ENCODE results near the gene CAV3.

DNA sequence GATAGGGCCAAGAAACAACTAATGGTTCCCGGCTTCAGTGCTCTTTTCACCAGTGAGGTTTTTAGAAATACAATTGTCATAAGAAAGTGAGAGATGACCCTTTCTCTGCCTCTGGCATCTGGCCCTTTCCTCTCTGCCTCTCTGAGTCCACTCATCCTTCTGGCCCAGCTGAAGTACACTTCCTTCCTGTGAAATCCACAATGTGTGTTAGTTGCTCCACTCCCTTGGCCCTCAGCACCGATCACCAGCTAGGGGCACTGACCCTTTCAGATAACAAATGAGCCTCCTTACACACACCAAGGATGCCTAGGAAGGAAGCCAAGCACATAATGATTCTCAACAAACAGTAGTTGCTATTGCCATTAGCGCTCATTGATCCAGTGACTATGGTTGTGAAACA lies 2.9 kb upstream of the CAV3 start:
- TF ChIP-seq, protein P1, sequence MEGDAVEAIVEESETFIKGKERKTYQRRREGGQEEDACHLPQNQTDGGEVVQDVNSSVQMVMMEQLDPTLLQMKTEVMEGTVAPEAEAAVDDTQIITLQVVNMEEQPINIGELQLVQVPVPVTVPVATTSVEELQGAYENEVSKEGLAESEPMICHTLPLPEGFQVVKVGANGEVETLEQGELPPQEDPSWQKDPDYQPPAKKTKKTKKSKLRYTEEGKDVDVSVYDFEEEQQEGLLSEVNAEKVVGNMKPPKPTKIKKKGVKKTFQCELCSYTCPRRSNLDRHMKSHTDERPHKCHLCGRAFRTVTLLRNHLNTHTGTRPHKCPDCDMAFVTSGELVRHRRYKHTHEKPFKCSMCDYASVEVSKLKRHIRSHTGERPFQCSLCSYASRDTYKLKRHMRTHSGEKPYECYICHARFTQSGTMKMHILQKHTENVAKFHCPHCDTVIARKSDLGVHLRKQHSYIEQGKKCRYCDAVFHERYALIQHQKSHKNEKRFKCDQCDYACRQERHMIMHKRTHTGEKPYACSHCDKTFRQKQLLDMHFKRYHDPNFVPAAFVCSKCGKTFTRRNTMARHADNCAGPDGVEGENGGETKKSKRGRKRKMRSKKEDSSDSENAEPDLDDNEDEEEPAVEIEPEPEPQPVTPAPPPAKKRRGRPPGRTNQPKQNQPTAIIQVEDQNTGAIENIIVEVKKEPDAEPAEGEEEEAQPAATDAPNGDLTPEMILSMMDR (IDR thresholded peaks at IDR 0.05): no peak
- TF ChIP-seq POLR2A (IDR thresholded peaks at IDR 0.05): no peak
